HG03565 (cell line): ENCODE measurements around the gene CLBA1.
A peak's percentile ranks its signal among the peaks of the same experiment; 100 is the strongest.

Source experiments
- ATAC-seq: cut with Tn5 transposase; IDR thresholded peaks from one replicate; pipeline ENCODE4 v1.9.1; 2021; ENCODE audit warnings: mild to moderate bottlenecking, moderate library complexity; ENCODE audit not compliant: unreplicated experiment

The CLBA1 gene

GRCh38 chr14:104996483-104996882 lies 10.9 kb downstream of the CLBA1 start:
- no peak for ATAC-seq

DNA sequence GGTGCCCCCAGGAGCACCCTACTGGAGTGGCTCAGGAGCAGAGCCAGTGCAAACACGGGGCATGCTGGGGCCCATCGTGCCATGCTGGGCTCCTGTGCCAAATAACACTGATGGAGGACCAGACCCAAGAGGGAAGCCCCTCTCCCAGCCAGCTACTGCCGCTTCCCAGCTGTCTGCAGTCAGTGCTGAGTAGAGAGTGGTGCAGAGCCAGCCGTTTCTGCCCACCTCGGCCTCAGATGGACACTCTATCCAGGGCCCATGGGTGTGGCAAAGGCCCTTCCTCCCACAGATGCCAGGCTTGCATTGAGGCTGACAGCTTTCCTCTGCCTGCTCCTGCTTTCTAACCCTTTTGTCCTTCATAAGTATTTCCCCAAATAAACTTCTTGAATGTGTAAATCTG lies 13.2 kb downstream of the CLBA1 start:
- no peak for ATAC-seq

DNA sequence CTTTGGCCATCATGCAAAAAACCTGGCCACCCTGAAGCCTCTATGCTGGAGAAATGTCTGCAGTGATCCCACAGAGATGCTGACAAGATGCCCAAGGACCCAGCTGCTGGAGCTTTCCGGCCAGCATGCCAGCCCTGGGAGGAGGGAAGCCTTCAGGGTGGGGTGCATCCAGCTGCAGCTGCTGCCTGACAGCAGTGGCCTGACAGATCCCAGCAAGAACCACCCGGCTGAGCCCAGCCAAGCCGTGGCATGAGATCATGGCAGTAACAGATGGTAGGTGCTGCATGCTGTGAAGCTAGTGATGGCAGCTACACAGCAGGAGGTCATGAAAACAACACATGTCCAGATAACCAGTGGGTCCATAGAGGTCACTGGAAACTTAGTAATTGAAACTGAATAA lies 13.8 kb downstream of the CLBA1 start:
- ATAC-seq = no peak

DNA sequence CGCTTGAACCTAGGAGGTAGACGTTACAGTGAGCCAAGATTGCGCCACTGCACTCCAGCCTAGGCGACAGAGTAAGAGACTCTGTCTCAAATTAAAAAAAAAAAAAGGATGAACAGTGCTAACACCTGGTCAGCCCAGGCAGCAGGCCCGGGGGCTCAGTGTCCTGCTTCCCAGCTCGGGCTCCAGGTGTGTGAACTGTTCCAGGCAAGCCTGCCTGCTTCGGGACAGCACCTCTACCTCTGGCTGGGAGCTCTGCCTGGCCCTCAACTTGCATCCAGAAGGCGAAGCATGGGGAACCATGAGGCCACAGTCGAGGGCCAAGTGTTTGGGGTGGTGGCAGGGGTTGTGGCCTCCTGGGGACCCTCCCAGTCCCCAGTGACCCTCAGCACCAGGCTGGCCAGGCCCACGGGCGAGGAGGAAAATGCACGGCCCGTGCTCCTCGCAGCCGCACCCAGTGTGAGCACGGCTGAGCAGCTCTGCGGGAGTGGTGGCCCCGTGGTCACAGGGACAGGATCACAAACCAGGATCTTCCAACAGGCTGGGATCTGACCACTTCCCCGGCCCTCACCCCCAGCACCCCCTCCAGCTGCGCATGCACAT lies 19.8 kb downstream of the CLBA1 start:
- no peak for ATAC-seq

DNA sequence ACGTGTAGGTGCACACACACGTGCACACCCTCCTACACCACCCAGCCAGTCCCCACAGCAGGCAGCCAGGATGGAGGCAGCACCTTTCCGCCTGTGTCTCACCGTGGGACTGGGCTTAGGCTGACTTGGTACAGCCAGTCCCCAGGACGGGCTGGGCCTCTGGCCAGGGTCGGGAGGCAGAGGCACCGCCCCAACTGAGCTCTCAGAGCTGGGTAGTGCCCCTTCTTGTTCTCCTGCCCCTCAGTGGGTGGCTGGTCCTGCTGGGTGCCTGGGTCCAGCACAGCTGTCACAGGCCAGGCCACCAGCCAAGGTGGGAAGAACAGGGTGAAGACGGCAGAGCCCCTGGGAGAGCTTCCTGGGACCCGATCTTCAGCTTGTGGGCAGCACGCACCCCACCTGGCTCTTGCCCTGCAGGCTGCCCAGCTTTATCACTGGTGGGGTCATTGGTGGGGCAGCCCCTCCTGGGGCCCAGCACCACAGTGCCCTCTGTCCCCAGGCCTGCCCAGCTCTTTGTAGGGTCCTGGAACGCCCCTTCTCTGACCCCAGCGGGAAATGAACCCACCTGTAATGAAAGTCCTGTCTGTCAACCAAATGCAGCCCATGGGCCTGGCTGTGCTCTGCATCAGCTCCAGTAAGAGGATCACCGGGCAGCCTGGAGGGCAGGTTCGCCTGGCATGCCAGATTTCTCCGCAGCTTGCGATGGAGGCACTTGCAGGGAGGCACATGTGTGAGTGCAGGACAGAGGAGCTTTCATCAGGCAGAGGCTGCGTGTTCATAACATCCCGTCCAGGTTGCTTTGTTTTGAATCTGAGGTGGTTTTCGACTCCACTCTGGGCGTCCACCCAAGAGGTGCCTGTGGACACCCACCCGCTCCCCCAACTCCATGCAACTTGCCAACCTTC lies 20.6 kb downstream of the CLBA1 start:
- no peak for ATAC-seq

DNA sequence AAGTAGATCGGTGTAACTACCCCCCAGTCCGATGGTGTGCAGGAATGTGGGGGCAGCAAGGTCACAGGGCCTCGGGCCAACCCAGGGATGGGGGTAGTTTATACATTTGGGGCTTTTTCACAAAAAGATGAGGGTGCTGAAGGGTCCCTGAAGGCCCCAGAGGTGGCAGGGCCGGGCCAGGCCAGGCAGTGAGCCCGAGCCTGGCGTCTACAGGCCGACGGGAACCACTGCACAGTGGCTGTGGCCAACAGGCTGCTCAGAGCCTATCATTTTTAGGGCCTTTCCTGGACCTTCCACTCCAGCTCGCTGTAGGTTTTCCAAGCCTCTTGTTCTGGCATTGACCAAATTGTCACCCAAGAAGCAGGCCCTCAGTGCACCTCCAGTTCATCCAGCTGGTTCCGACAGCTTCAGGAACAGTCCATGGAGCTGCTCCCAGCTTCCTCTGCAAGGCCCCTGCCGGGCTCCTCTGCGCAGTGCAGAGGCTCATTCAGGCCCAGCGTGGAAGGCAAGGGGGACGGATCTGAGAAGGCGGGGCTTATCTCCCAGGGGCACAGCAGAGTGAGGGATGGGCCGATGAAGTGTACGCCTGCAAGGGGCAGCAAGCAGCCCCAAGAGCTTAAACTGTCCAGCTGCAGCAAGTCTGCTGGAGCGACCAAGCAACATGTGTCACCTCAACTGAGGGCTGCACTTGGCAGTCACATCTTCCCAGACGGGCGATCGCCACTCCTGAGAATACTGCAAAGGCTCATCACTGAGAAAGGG lies 21.4 kb downstream of the CLBA1 start:
- ATAC-seq = no peak

GRCh38 chr14:105007593-105008264 lies 22.1 kb downstream of the CLBA1 start:
- no peak for ATAC-seq

DNA sequence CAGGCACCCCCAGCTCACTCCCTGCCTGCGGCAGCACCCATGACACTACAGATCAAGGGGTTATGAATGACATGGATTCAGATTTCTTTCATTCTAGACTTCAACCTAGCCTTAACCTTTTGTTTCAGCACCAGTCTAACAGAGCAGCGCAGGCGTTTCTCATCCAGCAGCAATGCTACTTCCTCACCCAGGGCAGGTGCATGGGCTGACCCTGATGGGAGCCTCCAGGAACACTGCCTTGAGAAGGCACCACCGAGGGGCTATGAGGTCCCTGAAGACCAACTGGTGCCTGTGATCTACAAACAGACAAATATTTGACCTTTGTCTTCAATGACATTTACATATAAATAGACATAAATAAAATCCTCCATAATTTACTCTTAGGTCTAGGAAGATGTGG lies 24.5 kb downstream of the CLBA1 start:
- ATAC-seq = no peak

DNA sequence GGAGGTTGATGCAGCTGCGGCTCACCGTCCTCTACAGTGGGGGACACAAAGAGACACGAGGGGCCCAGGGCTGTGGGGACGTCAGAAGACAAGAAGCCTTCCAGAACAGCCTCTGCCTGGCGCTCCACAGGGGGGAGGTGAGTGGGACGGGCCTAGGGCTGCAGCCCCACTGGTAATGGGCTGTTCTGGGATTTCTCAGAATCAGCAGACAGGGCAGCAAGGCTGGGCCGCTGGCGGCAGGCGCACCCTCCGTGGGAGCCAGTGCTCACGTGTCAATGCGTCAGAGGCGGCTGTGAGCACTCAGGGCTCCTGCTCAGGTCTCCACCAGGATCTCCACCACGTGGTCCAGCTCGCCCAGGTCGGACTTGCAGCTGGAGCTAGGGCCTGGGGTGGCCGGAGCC lies 25.3 kb downstream of the CLBA1 start:
- no peak for ATAC-seq

GRCh38 chr14:105011312-105011990 lies 25.9 kb downstream of the CLBA1 start:
- ATAC-seq = no peak

DNA sequence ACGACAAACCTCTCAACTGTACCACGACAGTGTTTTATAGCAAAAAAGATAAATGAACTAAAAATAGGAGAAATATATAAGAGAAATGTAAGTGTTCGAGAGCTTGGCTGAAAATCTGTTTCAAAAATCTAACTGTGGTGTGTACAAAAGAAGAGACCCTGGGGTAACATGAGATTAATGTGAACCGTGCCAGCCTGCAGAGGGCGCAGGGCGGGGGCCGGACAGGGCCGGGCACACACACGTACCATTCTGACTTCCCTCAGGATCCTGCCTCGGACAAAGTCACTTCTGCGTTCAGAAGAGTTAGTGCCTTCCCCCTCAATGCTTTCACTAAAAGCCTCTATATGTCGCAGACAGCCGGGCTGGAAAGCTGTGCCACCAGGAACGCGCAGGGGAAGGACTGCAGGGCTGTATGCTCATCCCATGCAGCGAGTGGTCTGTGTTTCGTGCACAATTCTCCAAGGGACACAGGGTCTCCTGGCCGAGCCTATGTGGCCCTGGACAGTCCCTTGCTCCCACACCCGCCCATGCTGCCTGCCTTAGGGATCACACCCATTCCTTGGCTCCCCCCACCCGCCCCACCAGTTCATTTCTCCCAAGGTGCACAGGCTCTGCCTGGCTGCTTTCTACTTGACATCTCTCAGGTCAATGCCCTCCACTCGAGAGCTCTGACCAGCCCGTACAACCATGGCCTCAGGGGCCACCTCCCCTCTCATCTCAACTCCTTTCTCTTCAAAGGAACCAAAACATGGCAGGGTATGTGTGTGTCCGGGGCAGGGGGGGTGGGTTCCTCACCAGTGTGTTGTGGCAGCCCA lies 26.8 kb downstream of the CLBA1 start:
- no peak for ATAC-seq

DNA sequence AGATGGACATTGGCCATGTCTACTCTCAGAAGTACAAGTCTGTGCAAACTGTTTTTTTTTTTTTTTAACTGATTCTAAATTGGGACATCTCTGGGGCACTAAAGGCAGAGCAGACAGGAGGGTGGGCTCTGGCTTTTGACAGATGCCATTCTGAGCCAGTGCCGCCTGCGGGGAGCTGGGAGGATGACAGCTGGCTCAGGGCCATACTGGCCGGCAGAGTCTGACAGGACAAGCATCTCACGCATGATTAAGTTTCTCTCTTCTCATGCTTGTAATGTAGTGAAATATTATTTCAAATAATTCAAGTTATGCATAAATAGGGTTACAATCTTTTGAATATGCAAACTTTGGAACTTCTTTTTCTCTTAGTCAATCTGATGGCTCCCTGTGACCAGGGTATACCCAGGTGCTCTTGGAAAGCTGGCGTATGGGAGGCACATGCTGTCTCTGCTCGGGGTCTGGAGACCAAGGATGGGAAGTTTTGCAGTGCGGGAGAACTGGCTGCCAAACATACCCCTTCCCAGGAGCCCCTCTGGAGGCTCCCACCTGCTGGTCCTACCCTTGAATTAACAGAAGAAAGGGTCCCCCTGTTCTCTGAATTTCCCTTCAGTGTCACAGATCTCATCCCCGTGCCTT lies 27.7 kb downstream of the CLBA1 start:
- ATAC-seq = no peak

DNA sequence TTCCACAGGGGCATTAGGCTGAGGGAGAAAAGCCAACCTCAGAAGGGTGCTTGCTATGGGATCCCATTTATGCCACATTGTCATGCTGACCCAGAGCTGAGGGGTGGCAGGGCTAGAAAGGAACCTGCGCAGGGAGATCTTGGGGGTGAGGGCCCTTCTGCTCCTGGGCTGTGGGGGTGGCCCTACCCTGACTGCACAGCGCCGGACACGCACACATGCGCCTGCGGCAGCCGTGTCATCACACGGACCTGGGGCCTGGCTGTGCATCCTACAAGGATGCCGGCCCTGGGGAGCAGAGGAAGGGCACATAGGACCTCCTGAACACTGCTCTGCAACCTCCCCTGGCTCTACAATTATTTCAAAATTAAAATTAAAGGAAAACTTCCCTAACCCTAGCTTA lies 28.4 kb downstream of the CLBA1 start:
- ATAC-seq = no peak

- no peak for ATAC-seq
Observed at GRCh38 chr14:105014631-105015030, 29.0 kb downstream of the CLBA1 start.

DNA sequence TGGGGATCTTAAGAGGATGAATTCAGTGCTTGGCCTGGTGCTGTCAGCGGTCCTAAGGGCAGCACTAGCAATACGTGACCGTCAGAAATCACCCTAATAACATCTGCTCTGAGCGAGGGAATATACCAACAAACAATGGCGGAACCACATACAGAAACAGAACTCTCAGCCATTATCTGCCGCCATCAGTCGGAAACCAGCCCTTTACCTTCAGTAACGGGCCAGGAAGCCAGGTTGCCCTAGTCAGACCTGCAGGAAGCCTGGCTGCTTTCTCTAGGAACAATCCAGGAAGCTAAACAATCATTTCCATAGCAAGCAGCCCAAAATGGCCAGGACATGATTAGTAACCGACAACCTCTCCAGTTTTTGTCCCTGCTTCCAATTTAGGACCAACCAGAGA lies 29.7 kb downstream of the CLBA1 start:
- ATAC-seq = no peak

GRCh38 chr14:105015905-105016304 lies 30.3 kb downstream of the CLBA1 start:
- no peak for ATAC-seq

GRCh38 chr14:105018414-105018813 lies 32.8 kb downstream of the CLBA1 start:
- no peak for ATAC-seq

DNA sequence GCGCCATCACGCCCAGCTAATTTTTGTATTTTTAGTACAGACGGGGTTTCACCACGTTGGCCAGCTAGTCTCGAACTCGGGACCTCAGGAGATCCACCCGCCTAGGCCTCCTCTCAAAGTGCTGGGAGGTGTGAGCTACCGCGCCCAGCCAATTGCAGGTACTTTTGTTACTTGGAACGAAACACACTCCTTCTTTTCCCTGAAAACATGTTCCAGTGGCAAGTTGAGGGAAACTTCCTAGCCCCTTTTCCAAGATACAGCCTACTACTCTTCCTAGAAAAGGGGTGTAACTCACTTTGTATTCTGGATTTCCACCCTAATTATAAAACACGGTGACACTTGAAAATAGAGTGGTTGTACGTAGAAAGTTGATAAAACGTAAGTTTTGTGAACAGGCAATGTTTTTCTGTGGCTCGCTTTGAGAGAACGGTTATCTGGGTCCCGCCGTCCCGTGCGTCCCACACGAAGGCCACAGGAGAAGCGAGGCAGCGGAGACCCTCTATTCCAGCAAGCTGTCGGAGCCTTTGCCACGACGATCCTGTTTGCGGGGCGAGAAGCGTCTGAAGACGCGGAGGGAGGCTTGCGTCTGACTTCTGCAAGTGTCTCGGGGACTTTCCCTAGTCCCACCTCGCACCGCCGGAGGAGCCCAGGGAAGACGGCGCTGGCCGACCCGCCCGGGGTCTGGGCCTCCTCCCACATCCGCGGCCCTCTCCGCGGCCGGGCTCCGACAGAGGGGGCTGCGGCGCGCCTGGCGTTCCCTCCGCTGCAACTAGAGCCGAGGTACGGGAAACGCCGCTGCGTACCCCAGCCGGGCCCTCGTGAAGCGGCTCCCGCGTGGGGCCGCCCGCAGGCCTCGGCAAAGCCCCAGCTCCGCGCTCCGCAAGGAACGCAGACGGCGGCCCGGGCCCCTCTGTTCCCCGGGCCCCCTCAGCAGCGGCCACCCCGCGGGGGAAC lies 34.5 kb downstream of the CLBA1 start:
- ATAC-seq = peak; percentile 8
